ENCODE data around the gene NANOG. TPM values are rescaled to one million over a fixed set of nuclear protein-coding genes. Genes with fewer than 3 reads are reported as not detected.
A peak's percentile ranks its signal among the peaks of the same experiment; 100 is the strongest.
"Not testable (repeated sequence)": the region's sequence is repeated elsewhere in the genome, so short reads cannot be mapped to it uniquely, and the experiment has no call there.

Gene NANOG
- total RNA-seq, 1 experiment from 2014 or later = not detected

- H3K36me3 Mint-ChIP-seq (ENCODE audit: insufficient read depth, unreplicated experiment); DNase-seq (ENCODE audit: unreplicated experiment); BruUV-seq (replicated peaks); H3K27me3 Mint-ChIP-seq (ENCODE audit: insufficient read depth, unreplicated experiment); H3K4me3 Mint-ChIP-seq (ENCODE audit: unreplicated experiment); H3K27ac Mint-ChIP-seq (ENCODE audit: low read depth, unreplicated experiment); intact Hi-C loops (cut with micrococcal nuclease); H3K4me1 Mint-ChIP-seq (ENCODE audit: insufficient read depth, unreplicated experiment); H3K9me3 Mint-ChIP-seq (ENCODE audit: unreplicated experiment): not testable (repeated sequence)
- ChIA-PET POLR2A (interaction anchor here (0.6 kb wide), 1 partner anchor 162 kb away, joined by 3 read pairs; no protein-coding TSS in a partner anchor), CTCF (interaction anchor here (0.7 kb wide), 1 partner anchor 1442 kb away, joined by 3 read pairs; no protein-coding TSS in a partner anchor)
Observed at GRCh38 chr12:7829737-7830136, 40.5 kb downstream of the NANOG start.

GRCh38 chr12:7832059-7832696, 43.0 kb downstream of the NANOG start:
- Mint-ChIP-seq H3K27me3 (ENCODE audit: insufficient read depth, unreplicated experiment) (no peaks in the 10 kb centered on the region), H3K27ac (ENCODE audit: low read depth, unreplicated experiment) (no peak overlapping the region), H3K4me1 (ENCODE audit: insufficient read depth, unreplicated experiment) (no peaks in the 10 kb centered on the region), H3K4me3 (ENCODE audit: unreplicated experiment) (no peak overlapping the region), H3K9me3 (ENCODE audit: unreplicated experiment) (no peaks in the 10 kb centered on the region), H3K36me3 (ENCODE audit: insufficient read depth, unreplicated experiment) (no peaks in the 10 kb centered on the region)
- peak; percentile 61 for DNase-seq (ENCODE audit: unreplicated experiment)
- intact Hi-C loops (cut with micrococcal nuclease) = no loop called here
- POLR2A ChIA-PET = no interaction called here
- peak; percentile 44 for TF ChIP-seq CTCF (IDR thresholded peaks at IDR 0.05; ENCODE audit: unreplicated experiment)
- CTCF ChIA-PET = interaction anchor here (0.7 to 2.5 kb wide), 9 partner anchors 11 to 686 kb away, joined by 3 to 9 read pairs (median 3); no protein-coding TSS in a partner anchor
- no TSS peak for BruUV-seq (replicated peaks)

GRCh38 chr12:7833201-7833600, 44.0 kb downstream of the NANOG start:
- H3K4me1 Mint-ChIP-seq (ENCODE audit: insufficient read depth, unreplicated experiment); intact Hi-C loops (cut with micrococcal nuclease); H3K27ac Mint-ChIP-seq (ENCODE audit: low read depth, unreplicated experiment); H3K36me3 Mint-ChIP-seq (ENCODE audit: insufficient read depth, unreplicated experiment); H3K27me3 Mint-ChIP-seq (ENCODE audit: insufficient read depth, unreplicated experiment); H3K9me3 Mint-ChIP-seq (ENCODE audit: unreplicated experiment); H3K4me3 Mint-ChIP-seq (ENCODE audit: unreplicated experiment); DNase-seq (ENCODE audit: unreplicated experiment); BruUV-seq (replicated peaks): not testable (repeated sequence)
- ChIA-PET POLR2A (interaction anchor here (0.6 kb wide), 1 partner anchor 1541 kb away, joined by 3 read pairs; no protein-coding TSS in a partner anchor), CTCF (interaction anchor here (0.6 to 2.5 kb wide), 5 partner anchors 20 to 113 kb away, joined by 3 to 8 read pairs (median 4); no protein-coding TSS in a partner anchor)

GRCh38 chr12:7833831-7834230, 44.6 kb downstream of the NANOG start:
- ChIA-PET CTCF (interaction anchor here (0.6 to 2.4 kb wide), 3 partner anchors 67 to 100 kb away, joined by 3 to 8 read pairs (median 4); no protein-coding TSS in a partner anchor), POLR2A (interaction anchor here (0.6 kb wide), 1 partner anchor 1542 kb away, joined by 3 read pairs; no protein-coding TSS in a partner anchor)
- Mint-ChIP-seq H3K27me3 (ENCODE audit: insufficient read depth, unreplicated experiment) (no peaks in the 10 kb centered on the region), H3K27ac (ENCODE audit: low read depth, unreplicated experiment) (no peak overlapping the region), H3K4me1 (ENCODE audit: insufficient read depth, unreplicated experiment) (peaks cover 3% of the 10 kb centered on the region), H3K36me3 (ENCODE audit: insufficient read depth, unreplicated experiment) (no peaks in the 10 kb centered on the region), H3K9me3 (ENCODE audit: unreplicated experiment) (no peaks in the 10 kb centered on the region), H3K4me3 (ENCODE audit: unreplicated experiment) (no peak overlapping the region)
- intact Hi-C loops (cut with micrococcal nuclease) = no loop called here
- no peak for TF ChIP-seq CTCF (IDR thresholded peaks at IDR 0.05; ENCODE audit: unreplicated experiment)
- DNase-seq (ENCODE audit: unreplicated experiment) = no peak
- no TSS peak for BruUV-seq (replicated peaks)

GRCh38 chr12:7834701-7835100, 45.5 kb downstream of the NANOG start:
- peak; percentile 6 for DNase-seq (ENCODE audit: unreplicated experiment)
- peaks cover 3% of the 10 kb centered on the region for H3K4me1 Mint-ChIP-seq (ENCODE audit: insufficient read depth, unreplicated experiment)

More at GRCh38 chr12:7834701-7835100, 45.5 kb downstream of the NANOG start:
- CTCF ChIA-PET = interaction anchor here (0.6 to 1.1 kb wide), 2 partner anchors 27 to 240 kb away, joined by 4 to 8 read pairs; no protein-coding TSS in a partner anchor
- POLR2A ChIA-PET = no interaction called here
- no peaks in the 10 kb centered on the region for H3K9me3 Mint-ChIP-seq (ENCODE audit: unreplicated experiment)
- H3K27me3 Mint-ChIP-seq (ENCODE audit: insufficient read depth, unreplicated experiment) = no peaks in the 10 kb centered on the region
- H3K36me3 Mint-ChIP-seq (ENCODE audit: insufficient read depth, unreplicated experiment) = no peaks in the 10 kb centered on the region
- no peak for TF ChIP-seq CTCF (IDR thresholded peaks at IDR 0.05; ENCODE audit: unreplicated experiment)
- BruUV-seq (replicated peaks) = no TSS peak
- intact Hi-C loops (cut with micrococcal nuclease) = no loop called here
- H3K4me3 Mint-ChIP-seq (ENCODE audit: unreplicated experiment) = no peak overlapping the region
- H3K27ac Mint-ChIP-seq (ENCODE audit: low read depth, unreplicated experiment) = no peak overlapping the region
